ENCODE results near the gene DDTL. TPM values are rescaled to one million over a fixed set of nuclear protein-coding genes. Genes with fewer than 3 reads are reported as not detected.
A peak's percentile ranks its signal among the peaks of the same experiment; 100 is the strongest.
"Not testable (repeated sequence)": the region's sequence is repeated elsewhere in the genome, so short reads cannot be mapped to it uniquely, and the experiment has no call there.

DDTL gene
- total RNA-seq, 6 experiments from 2014 or later: 0.26 to 0.66 (median 0.47) TPM

- not testable (repeated sequence) for H3K27me3 Mint-ChIP-seq (ENCODE audit: insufficient read depth); H3K36me3 Mint-ChIP-seq (ENCODE audit: low read depth); H3K27ac Mint-ChIP-seq; H3K4me3 Mint-ChIP-seq; H3K4me1 Mint-ChIP-seq (ENCODE audit: low read depth); H3K9me3 Mint-ChIP-seq; DNase-seq
Measured at GRCh38 chr22:23977304-23977703, 10.6 kb downstream of the DDTL start.

DNA sequence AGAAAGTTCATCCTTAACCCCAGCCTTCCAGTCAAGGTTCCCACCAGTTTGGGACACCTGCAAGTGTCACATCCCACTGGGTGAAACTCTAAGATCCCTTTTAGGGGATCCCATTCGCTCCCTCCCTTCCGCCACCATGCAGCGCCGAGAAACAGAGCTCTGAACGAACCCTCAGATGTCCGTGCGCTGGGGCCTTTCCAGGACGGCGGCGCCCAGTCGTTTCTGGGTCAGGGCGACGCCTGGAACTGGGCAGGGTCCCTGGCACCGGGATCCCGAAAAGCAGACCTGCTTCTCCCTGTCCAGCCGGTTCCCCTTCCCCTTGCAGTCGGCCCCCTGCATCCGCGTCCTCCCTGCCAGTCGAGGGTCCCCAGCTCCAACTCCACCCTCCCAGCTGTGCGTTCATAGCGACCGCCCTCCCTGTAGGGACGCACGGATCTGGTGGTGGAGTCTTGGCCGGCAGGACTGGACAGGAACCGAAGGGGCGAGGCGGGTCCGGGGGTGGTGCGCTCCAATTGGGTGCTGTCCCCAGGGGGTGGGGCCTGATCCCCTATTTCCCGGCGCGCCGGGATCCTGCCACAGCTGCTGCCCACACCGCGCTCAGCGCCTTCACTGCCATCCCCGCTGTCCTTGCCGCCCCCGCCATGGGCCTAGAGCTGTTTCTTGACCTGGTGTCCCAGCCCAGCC is 13.0 kb downstream of the DDTL start, which contains the start of gene GSTT2:
Gene GSTT2, plus strand, starts transcription at position 578 of the 684 bp plus-strand sequence.
- not testable (repeated sequence) for DNase-seq; H3K27ac Mint-ChIP-seq; H3K27me3 Mint-ChIP-seq (ENCODE audit: insufficient read depth); H3K36me3 Mint-ChIP-seq (ENCODE audit: low read depth); H3K9me3 Mint-ChIP-seq; H3K4me3 Mint-ChIP-seq; H3K4me1 Mint-ChIP-seq (ENCODE audit: low read depth)

- not testable (repeated sequence) for H3K4me1 Mint-ChIP-seq (ENCODE audit: low read depth); DNase-seq; H3K27ac Mint-ChIP-seq; H3K4me3 Mint-ChIP-seq; H3K9me3 Mint-ChIP-seq; H3K27me3 Mint-ChIP-seq (ENCODE audit: insufficient read depth); H3K36me3 Mint-ChIP-seq (ENCODE audit: low read depth)
Measured at GRCh38 chr22:23980567-23980966, 13.9 kb downstream of the DDTL start.

GRCh38 chr22:23984430-23984829 is 17.7 kb downstream of the DDTL start:
- Mint-ChIP-seq H3K27ac (no peak overlapping the region), H3K9me3 (no peaks in the 10 kb centered on the region), H3K4me1 (ENCODE audit: low read depth) (no peaks in the 10 kb centered on the region; the same call in 1 of the 2 replicates), H3K4me3 (no peak overlapping the region), H3K27me3 (ENCODE audit: insufficient read depth) (no peaks in the 10 kb centered on the region; the same call in 1 of the 2 replicates), H3K36me3 (ENCODE audit: low read depth) (no peaks in the 10 kb centered on the region)
- DNase-seq: no peak
- TF ChIP-seq, protein P1, sequence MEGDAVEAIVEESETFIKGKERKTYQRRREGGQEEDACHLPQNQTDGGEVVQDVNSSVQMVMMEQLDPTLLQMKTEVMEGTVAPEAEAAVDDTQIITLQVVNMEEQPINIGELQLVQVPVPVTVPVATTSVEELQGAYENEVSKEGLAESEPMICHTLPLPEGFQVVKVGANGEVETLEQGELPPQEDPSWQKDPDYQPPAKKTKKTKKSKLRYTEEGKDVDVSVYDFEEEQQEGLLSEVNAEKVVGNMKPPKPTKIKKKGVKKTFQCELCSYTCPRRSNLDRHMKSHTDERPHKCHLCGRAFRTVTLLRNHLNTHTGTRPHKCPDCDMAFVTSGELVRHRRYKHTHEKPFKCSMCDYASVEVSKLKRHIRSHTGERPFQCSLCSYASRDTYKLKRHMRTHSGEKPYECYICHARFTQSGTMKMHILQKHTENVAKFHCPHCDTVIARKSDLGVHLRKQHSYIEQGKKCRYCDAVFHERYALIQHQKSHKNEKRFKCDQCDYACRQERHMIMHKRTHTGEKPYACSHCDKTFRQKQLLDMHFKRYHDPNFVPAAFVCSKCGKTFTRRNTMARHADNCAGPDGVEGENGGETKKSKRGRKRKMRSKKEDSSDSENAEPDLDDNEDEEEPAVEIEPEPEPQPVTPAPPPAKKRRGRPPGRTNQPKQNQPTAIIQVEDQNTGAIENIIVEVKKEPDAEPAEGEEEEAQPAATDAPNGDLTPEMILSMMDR (IDR thresholded peaks at IDR 0.05): peak; percentile 68

GRCh38 chr22:23986089-23986488 is 19.4 kb downstream of the DDTL start:
- H3K36me3 Mint-ChIP-seq (ENCODE audit: low read depth); DNase-seq; H3K27me3 Mint-ChIP-seq (ENCODE audit: insufficient read depth); H3K9me3 Mint-ChIP-seq; H3K4me3 Mint-ChIP-seq; H3K27ac Mint-ChIP-seq; H3K4me1 Mint-ChIP-seq (ENCODE audit: low read depth): not testable (repeated sequence)

GRCh38 chr22:23986538-23987178 is 20.0 kb downstream of the DDTL start:
- H3K36me3 Mint-ChIP-seq (ENCODE audit: low read depth); H3K27ac Mint-ChIP-seq; H3K27me3 Mint-ChIP-seq (ENCODE audit: insufficient read depth); H3K9me3 Mint-ChIP-seq; DNase-seq; H3K4me1 Mint-ChIP-seq (ENCODE audit: low read depth); H3K4me3 Mint-ChIP-seq: not testable (repeated sequence)

- not testable (repeated sequence) for DNase-seq; H3K9me3 Mint-ChIP-seq; H3K36me3 Mint-ChIP-seq (ENCODE audit: low read depth); H3K4me1 Mint-ChIP-seq (ENCODE audit: low read depth); H3K27me3 Mint-ChIP-seq (ENCODE audit: insufficient read depth); H3K4me3 Mint-ChIP-seq
- H3K27ac Mint-ChIP-seq: peak overlapping the region; percentile 19; the same call in 1 of the 2 replicates
Measured at GRCh38 chr22:23989583-23990244, 23.0 kb downstream of the DDTL start.

- not testable (repeated sequence) for H3K36me3 Mint-ChIP-seq (ENCODE audit: low read depth); H3K4me3 Mint-ChIP-seq; H3K9me3 Mint-ChIP-seq; H3K4me1 Mint-ChIP-seq (ENCODE audit: low read depth); H3K27me3 Mint-ChIP-seq (ENCODE audit: insufficient read depth); DNase-seq; H3K27ac Mint-ChIP-seq
Measured at GRCh38 chr22:23993080-23993479, 26.4 kb downstream of the DDTL start.

GRCh38 chr22:23993581-23994177 is 27.0 kb downstream of the DDTL start:
- not testable (repeated sequence) for H3K4me1 Mint-ChIP-seq (ENCODE audit: low read depth); DNase-seq; H3K9me3 Mint-ChIP-seq; H3K4me3 Mint-ChIP-seq; H3K27me3 Mint-ChIP-seq (ENCODE audit: insufficient read depth); H3K36me3 Mint-ChIP-seq (ENCODE audit: low read depth); H3K27ac Mint-ChIP-seq
